Measurements from ENCODE around the gene ENPP7.

Gene ENPP7, protein sequence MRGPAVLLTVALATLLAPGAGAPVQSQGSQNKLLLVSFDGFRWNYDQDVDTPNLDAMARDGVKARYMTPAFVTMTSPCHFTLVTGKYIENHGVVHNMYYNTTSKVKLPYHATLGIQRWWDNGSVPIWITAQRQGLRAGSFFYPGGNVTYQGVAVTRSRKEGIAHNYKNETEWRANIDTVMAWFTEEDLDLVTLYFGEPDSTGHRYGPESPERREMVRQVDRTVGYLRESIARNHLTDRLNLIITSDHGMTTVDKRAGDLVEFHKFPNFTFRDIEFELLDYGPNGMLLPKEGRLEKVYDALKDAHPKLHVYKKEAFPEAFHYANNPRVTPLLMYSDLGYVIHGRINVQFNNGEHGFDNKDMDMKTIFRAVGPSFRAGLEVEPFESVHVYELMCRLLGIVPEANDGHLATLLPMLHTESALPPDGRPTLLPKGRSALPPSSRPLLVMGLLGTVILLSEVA

DNA sequence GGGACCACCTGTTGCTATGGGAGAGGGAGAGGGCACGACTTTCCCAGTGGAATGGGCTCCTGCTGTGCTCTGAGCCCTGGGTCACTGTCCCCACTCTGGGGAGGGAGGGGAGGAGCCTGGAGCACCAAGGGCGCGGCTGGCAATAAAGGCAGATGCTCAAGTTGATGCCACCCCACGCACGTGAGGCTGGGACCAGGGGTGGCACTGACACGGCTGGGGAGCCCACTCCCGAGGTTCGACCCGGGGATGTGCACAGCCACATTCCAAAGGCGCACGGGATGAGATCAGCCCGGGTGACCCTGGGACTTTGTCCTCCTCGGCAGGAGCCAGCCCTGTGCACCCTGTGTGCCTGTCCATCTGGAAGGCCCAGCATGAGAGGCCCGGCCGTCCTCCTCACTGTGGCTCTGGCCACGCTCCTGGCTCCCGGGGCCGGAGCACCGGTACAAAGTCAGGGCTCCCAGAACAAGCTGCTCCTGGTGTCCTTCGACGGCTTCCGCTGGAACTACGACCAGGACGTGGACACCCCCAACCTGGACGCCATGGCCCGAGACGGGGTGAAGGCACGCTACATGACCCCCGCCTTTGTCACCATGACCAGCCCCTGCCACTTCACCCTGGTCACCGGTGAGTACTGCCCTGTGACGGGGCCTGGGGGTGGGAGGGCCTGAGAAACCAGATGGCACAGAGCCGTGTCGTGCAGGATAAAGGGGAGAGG is at the start of gene ENPP7:
Gene ENPP7, plus strand, starts transcription at position 175 of the 715 bp plus-strand sequence. Its CDS starts 197 bp downstream, at position 372.
- DNase-seq (ENCODE audit: low read depth), result no peak
- H3K4me3 ChIP-seq (ENCODE audit: control insufficient read depth, low read depth, low read length), result no peak within 1 kb of the TSS
- TF ChIP-seq, protein P1, sequence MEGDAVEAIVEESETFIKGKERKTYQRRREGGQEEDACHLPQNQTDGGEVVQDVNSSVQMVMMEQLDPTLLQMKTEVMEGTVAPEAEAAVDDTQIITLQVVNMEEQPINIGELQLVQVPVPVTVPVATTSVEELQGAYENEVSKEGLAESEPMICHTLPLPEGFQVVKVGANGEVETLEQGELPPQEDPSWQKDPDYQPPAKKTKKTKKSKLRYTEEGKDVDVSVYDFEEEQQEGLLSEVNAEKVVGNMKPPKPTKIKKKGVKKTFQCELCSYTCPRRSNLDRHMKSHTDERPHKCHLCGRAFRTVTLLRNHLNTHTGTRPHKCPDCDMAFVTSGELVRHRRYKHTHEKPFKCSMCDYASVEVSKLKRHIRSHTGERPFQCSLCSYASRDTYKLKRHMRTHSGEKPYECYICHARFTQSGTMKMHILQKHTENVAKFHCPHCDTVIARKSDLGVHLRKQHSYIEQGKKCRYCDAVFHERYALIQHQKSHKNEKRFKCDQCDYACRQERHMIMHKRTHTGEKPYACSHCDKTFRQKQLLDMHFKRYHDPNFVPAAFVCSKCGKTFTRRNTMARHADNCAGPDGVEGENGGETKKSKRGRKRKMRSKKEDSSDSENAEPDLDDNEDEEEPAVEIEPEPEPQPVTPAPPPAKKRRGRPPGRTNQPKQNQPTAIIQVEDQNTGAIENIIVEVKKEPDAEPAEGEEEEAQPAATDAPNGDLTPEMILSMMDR (IDR thresholded peaks at IDR 0.05; ENCODE audit: control insufficient read depth, insufficient read depth, low read depth, low read length, missing control alignments), result no peak

DNA sequence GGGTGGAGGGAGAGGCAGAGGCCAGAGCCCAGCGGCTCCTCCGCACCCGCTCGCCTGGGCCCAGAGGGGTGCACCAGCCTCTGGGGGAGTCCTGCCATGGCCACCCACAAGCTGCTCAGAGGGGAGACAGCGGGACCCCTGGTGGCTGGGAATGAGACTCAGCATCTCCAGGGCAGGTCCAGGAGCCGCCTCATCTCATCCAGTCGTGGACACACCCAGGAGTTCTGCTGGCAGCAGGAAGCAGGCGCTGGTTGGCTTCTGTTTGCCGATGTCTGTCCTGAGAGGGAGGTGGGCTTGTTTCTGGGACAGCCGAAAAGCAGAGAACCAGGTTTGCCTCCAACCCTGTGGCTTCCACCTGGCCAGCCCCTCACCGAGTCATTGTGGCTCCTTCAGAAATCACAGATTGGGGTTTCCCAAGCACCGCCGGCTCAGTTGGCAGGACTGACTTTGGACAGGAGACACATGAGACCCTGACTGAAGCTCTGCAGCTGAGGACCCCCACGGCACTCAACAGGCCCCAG is 49.6 kb upstream of the ENPP7 start:
- TF ChIP-seq, protein P1 (IDR thresholded peaks at IDR 0.05; ENCODE audit: control insufficient read depth, insufficient read depth, low read depth, low read length, missing control alignments), result no peak
- H3K4me3 ChIP-seq (ENCODE audit: control insufficient read depth, low read depth, low read length), result no peak overlapping the region
- DNase-seq (ENCODE audit: low read depth), result no peak

DNA sequence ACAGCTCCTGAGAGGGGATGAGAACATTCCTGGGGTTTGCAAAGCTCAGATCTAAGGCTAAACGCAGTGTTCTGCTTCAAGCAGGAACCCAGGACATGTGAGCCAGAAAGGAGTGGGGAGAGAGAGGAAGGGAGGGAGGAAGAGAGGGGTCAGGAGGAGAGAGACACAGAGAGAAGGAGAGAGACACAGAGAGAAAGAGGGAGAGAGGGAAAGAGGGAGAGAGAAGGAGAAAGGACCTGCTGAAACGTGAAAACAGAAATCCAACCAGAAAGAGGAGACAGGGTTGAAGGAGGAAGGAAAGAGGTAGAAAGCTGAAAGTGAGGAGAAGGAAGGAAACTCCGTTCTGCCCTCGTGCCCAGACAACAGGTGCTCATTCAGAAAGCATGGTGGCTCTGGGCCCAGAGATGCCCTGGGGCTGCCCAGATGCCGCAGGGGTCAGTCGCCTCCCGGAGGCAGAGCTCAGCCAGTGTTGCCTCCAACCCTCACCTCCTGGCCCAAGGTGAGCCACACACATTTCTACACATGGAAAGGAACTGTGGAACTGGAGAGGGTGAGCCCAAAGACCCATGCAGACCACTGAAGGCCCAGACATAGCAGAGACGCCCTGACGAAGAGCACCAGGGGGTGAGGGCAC is 49.0 kb upstream of the ENPP7 start:
- no peak overlapping the region for H3K4me3 ChIP-seq (ENCODE audit: control insufficient read depth, low read depth, low read length)
- TF ChIP-seq, protein P1 (IDR thresholded peaks at IDR 0.05; ENCODE audit: control insufficient read depth, insufficient read depth, low read depth, low read length, missing control alignments), result no peak
- no peak for DNase-seq (ENCODE audit: low read depth)

DNA sequence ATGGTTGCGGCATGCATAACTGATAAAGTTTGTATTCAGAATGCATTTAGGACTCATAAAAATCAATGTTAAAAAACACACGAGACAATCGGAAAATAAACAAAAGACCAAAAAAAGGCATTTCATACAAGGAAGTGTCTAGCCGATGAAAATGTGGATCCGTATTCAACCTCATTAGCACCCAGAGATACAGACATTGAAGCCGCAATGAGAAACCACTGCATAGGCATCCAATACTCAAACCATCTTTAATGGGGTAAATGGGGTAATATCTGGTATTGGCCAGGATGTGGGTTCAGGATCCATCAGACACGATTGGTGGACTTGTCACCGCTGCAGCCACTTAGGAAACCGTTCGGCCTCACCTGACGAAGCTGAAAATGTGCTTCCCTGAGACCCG is 47.4 kb upstream of the ENPP7 start:
- no peak overlapping the region for H3K4me3 ChIP-seq (ENCODE audit: control insufficient read depth, low read depth, low read length)
- TF ChIP-seq, protein P1 (IDR thresholded peaks at IDR 0.05; ENCODE audit: control insufficient read depth, insufficient read depth, low read depth, low read length, missing control alignments), result no peak
- no peak for DNase-seq (ENCODE audit: low read depth)

DNA sequence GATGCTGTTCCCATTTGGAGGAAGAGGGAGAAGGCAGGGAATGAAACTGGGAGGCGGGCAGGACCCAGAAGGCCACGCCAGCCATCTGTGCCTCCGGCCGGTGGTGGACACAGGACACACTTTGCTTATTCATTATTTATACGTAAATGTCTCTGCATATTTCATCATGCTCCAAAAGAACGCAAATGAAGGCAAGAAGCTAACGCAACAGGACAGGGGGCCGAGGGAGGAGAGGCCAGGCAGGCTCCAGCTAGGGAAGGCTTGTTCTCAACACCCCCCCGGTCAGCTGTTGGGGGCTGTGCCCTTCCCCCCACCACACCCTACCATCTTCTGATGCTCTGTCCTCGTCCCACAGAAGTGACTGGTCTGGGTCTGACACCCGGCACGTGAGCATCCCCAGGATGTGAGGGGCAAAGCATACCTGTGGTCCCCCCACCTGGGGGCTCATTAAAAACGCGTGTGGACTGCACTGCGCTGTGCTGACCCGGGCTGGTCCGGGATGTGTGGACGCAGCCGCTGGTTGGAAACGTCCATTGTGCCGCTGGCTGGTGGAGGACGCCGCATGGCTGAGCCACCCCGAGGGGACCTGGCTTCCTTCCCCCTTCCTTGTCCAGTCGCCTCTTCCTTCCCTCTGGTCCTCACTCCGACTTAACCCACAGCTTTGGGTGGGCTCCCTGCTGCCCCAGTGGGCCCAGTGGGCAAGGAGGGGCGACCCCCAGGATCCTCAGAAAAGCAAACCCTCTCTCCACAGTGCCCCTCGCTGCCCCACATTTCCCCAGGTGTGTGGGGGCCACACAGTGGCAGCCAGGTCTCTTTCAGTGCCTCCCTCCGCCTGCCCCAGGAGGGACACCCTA is 46.4 kb upstream of the ENPP7 start:
- no peak overlapping the region for H3K4me3 ChIP-seq (ENCODE audit: control insufficient read depth, low read depth, low read length)
- no peak for DNase-seq (ENCODE audit: low read depth)
- TF ChIP-seq, protein P1 (IDR thresholded peaks at IDR 0.05; ENCODE audit: control insufficient read depth, insufficient read depth, low read depth, low read length, missing control alignments), result no peak
